ENCODE data around the gene GALNT9.

DNA sequence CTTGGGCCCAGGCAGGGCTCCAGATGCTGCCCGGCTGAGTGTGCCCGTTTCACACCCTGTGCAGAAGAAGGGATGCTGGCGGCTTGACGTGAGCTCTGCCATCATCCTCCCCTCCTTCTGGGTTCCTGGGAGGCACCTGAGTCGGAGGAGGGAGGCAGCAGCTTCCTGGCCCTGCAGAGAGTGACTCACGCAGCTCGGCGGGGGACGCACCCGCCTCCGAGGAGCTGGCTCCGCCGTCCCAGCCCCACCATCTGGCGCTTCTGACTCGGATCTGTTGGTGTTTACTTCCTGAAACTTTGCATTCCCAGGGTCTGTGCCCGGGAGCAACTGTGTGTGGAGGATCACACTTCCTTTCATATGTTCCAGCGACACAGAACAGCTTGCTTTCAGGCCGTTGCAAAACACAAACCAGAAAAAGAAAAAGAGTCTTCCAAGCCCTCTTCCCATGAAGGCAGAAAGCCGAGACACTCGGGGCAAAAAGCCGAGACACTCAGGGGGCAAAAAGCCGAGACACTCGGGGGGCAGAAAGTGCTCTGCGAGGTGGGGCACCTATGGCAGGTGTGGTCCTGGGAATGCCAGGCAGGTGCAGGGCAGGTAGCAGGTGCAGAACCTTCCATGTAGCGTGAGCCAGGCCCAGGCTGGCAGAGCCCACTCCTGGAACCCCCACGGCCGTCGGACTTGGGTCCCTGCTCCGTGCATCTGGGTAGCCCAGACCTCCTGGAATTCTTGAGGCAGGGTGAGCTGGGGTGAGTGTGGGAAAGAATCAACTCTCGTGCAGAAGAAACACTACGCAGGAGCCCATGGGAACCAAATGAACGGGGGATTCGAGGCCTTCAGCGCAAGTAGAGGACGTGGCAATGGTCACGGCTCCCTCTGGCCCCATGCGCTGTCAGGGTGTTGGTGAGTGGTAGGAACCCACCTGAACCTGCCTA is 27.6 kb upstream of the GALNT9 start:
- TF ChIP-seq, protein P1, sequence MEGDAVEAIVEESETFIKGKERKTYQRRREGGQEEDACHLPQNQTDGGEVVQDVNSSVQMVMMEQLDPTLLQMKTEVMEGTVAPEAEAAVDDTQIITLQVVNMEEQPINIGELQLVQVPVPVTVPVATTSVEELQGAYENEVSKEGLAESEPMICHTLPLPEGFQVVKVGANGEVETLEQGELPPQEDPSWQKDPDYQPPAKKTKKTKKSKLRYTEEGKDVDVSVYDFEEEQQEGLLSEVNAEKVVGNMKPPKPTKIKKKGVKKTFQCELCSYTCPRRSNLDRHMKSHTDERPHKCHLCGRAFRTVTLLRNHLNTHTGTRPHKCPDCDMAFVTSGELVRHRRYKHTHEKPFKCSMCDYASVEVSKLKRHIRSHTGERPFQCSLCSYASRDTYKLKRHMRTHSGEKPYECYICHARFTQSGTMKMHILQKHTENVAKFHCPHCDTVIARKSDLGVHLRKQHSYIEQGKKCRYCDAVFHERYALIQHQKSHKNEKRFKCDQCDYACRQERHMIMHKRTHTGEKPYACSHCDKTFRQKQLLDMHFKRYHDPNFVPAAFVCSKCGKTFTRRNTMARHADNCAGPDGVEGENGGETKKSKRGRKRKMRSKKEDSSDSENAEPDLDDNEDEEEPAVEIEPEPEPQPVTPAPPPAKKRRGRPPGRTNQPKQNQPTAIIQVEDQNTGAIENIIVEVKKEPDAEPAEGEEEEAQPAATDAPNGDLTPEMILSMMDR (IDR thresholded peaks at IDR 0.05) = no peak
- no peak for TF ChIP-seq EZH2 (IDR thresholded peaks at IDR 0.05)
